ENCODE data around the gene RABEP2.

GRCh38 chr16:28866454-28866804 lies 58.6 kb downstream of the RABEP2 start:
- TF ChIP-seq POLR2A (IDR thresholded peaks at IDR 0.05) (no peak), EP300 (IDR thresholded peaks at IDR 0.05) (no peak)

Data from ovary (tissue), 1 donor.